Ovary (tissue), 9 donors: Measurements from ENCODE around the gene ATP1A3. TPM values are rescaled to one million over a fixed set of nuclear protein-coding genes. Genes with fewer than 3 reads are reported as not detected.

Experiments used
- DNase-seq, 5 donors: peaks; one replicate each; pipeline ENCODE4 v3.0.0-alpha.2; 2019 to 2020
- H3K27ac ChIP-seq, 2 donors: fragments of 200-600 bp; one replicate each; pipeline versions ENCODE4 v1.5.1 to v1.8.0; 2019 to 2022
- H3K27me3 ChIP-seq: fragments of 200-600 bp; one replicate; pipeline ENCODE4 v1.8.0; 2022
- H3K36me3 ChIP-seq: fragments of 200-600 bp; sonication (generic); one replicate; pipeline ENCODE4 v1.5.1; 2019
- H3K4me1 ChIP-seq: one replicate; pipeline ENCODE4 v1.8.1; 2013; ENCODE audit warnings: mild to moderate bottlenecking, moderate library complexity; ENCODE audit not compliant: insufficient read depth
- H3K4me3 ChIP-seq: fragments of 200-600 bp; sonication (generic); one replicate; pipeline ENCODE4 v1.5.1; 2017
- H3K9me3 ChIP-seq, 2 donors: fragments of 200-600 bp in 1 of 2; sonication (generic) in 1 of 2; one replicate each; pipeline versions ENCODE4 v1.5.1 to v1.8.1; 2013 to 2019; ENCODE audit warnings: mild to moderate bottlenecking in 1 of 2, moderate library complexity in 1 of 2
- CTCF ChIP-seq, 3 donors: fragments of 450-650 bp in 2 of 3; fragments of 200-600 bp in 1 of 3; IDR thresholded peaks; one replicate each; pipeline versions ENCODE4 v1.5.1 to v1.8.0; 2016 to 2022; ENCODE audit warnings: antibody characterized with exemption in 3 of 3, mild to moderate bottlenecking in 1 of 3
- EP300 ChIP-seq: sonication (generic); formaldehyde crosslinking; IDR thresholded peaks from one replicate; pipeline ENCODE4 v1.6.1; 2017; ENCODE audit warnings: antibody characterized with exemption
- POLR2A ChIP-seq: fragments of 450-650 bp; IDR thresholded peaks from one replicate; pipeline ENCODE4 v1.6.1; 2017; ENCODE audit warnings: antibody characterized with exemption, mild to moderate bottlenecking, moderate library complexity
- WGBS, 3 donors: extraction: QIAGEN DNeasy Blood & Tissue Kit in 1 of 3; methylation state at CpG; one replicate each; pipeline versions ENCODE4 v1.1.5 to v1.1.7; 2013 to 2017; 5-methylcytosine and 5-hydroxymethylcytosine counted together
- intact Hi-C, 4 donors: fragments of 100-400 bp; cut with DNase I; formaldehyde crosslinking; loops; one replicate each; pipeline versions ENCODE4 v1.11.0 to v1.15.1; 2022 to 2023
- polyA plus RNA-seq, 2 donors: library from polyadenylated mRNA; stranded (reverse); fragments of 200-250 nt in 1 of 2; fragments of 350-450 nt in 1 of 2; fragmentation: Illumina TruSeq in 1 of 2; extraction: RNeasy Lipid Tissue Mini Kit (QIAGEN cat#74804) in 1 of 2; gene quantifications; one replicate each; pipeline ENCODE4 v1.2.3, GENCODE V29; 2013 to 2014
- total RNA-seq, 7 donors: library from RNA; depleted of rRNA in 2 of 7; stranded (reverse); fragments of >200 nt in 2 of 7; fragmentation: NEBNext Ultra II Directional in 3 of 7; extraction: Animal tissue kit (Norgen Biotek cat#: 25700) in 3 of 7; gene quantifications; one replicate each; pipeline versions ENCODE4 v1.1.0 to v1.2.4, GENCODE V29; 2016 to 2023
- donor health status: DM: no; HTN: no; CAD: no; lungs with moderate emphysema.
- donor health status: DM: no; HTN: no; CAD: no.
- donor health status: Bipolar disorder and iron deficiency.
- donor health status: DM: yes; HTN: yes; CAD: no.
- donor health status: DM: no; HTN: no; CAD: no.
- donor health status: DM: yes; HTN: yes; CAD: no.

Gene ATP1A3
- total and polyA plus RNA-seq, 9 donors = 0.02 to 0.33 (median 0.32) TPM; not detected in 6

- H3K27ac ChIP-seq = no peak overlapping the region
- H3K4me3 ChIP-seq = no peak overlapping the region
- no peaks in the 10 kb centered on the region for H3K36me3 ChIP-seq
- TF ChIP-seq POLR2A (no peak), CTCF (IDR thresholded peaks at IDR 0.05) (no peak), EP300 (no peak)
- WGBS, 3 donors = 71 to 75% (median 72%) methylated on average over 17 of the region's 17 CpGs
- no peak for DNase-seq
- H3K27me3 ChIP-seq = no peaks in the 10 kb centered on the region
- H3K9me3 ChIP-seq = no peaks in the 10 kb centered on the region
- intact Hi-C loops = no loop called here
- no peaks in the 10 kb centered on the region for H3K4me1 ChIP-seq
Observed at GRCh38 chr19:42023121-42023942, 29.3 kb upstream of the ATP1A3 start.

- TF ChIP-seq POLR2A = no peak
- no peak for TF ChIP-seq CTCF (IDR thresholded peaks at IDR 0.05)
- no peak for TF ChIP-seq EP300
- H3K27me3 ChIP-seq = no peaks in the 10 kb centered on the region
- no peak for DNase-seq
- H3K36me3 ChIP-seq = no peaks in the 10 kb centered on the region
- no peak overlapping the region for H3K27ac ChIP-seq
- 62 to 75% (median 74%) methylated on average over 5 of the region's 5 CpGs for WGBS, 3 donors
- H3K4me3 ChIP-seq = no peak overlapping the region
- no peaks in the 10 kb centered on the region for H3K4me1 ChIP-seq
- intact Hi-C loops = no loop called here
- no peaks in the 10 kb centered on the region for H3K9me3 ChIP-seq
Observed at GRCh38 chr19:42022616-42023015, 28.6 kb upstream of the ATP1A3 start.

GRCh38 chr19:42021185-42021584 is 27.2 kb upstream of the ATP1A3 start:
- Histone ChIP-seq H3K36me3 (no peaks in the 10 kb centered on the region), H3K9me3 (no peaks in the 10 kb centered on the region), H3K27me3 (no peaks in the 10 kb centered on the region), H3K27ac (no peak overlapping the region), H3K4me3 (no peak overlapping the region), H3K4me1 (no peaks in the 10 kb centered on the region)
- DNase-seq = no peak
- TF ChIP-seq EP300 (no peak), CTCF (IDR thresholded peaks at IDR 0.05) (no peak), POLR2A (no peak)
- intact Hi-C loops = no loop called here
- 65 to 79% (median 72%) methylated on average over 15 of the region's 15 CpGs for WGBS, 3 donors

DNA sequence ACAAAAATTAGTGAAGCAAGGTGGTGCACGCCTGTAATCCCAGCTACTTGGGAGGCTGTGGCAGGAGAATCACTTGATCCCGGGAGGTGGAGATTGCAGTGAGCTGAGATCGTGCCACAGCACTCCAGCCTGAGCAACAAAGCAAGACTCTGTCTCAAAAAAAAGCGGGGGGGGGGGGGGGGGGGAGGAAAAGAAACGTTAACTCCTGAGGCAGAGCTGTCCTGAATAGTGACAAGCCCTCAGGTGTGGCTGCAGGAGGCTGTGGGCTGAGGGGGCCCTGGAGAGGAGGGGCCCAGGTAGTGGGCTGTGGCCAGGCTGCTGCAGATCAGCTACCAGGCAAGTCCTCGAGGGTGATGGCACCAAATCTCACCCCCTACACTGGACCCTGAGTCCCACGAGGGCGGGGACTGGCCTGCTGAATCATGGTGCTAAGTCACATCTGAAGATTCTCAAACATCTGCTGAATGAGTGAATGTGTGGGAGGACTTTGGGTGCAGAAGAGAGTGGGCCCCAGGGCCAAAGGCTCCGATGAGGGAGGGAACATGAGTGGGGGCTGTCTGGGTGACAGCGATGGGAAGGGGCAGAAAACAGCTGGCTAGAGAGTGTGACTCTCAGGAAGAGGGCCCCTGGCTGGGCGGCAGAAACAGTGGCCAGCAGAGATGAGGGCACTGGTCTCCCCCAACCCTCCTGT is 24.6 kb upstream of the ATP1A3 start:
- no peaks in the 10 kb centered on the region for H3K4me1 ChIP-seq
- H3K27me3 ChIP-seq = no peaks in the 10 kb centered on the region
- intact Hi-C loops = no loop called here
- DNase-seq = no peak
- no peaks in the 10 kb centered on the region for H3K36me3 ChIP-seq
- 59 to 65% (median 65%) methylated on average over 10 to 11 of the region's 11 CpGs for WGBS, 3 donors
- H3K27ac ChIP-seq = no peak overlapping the region
- H3K9me3 ChIP-seq = no peaks in the 10 kb centered on the region
- no peak for TF ChIP-seq EP300
- no peak for TF ChIP-seq POLR2A
- TF ChIP-seq CTCF (IDR thresholded peaks at IDR 0.05) = no peak
- H3K4me3 ChIP-seq = no peak overlapping the region
